Trophoblast cell (in vitro differentiated cells and primary cell): ENCODE results near the gene TNRC6C.

Experiments used
- DNase-seq, 2 donors: peaks; one replicate each; pipeline ENCODE4 v3.0.0-alpha.2; 2016
- H2AFZ ChIP-seq: 2 replicates; pipeline ENCODE4 v1.6.1; 2013; ENCODE audit warnings: low read length, moderate library complexity, mild to moderate bottlenecking; ENCODE audit not compliant: insufficient read depth, poor library complexity
- H2AK5ac ChIP-seq: 2 replicates; pipeline ENCODE4 v1.6.1; 2013; ENCODE audit warnings: mild to moderate bottlenecking, low read length
- H2BK120ac ChIP-seq: 2 replicates; pipeline ENCODE4 v1.6.1; 2013; ENCODE audit warnings: low read length, mild to moderate bottlenecking, moderate library complexity; ENCODE audit not compliant: insufficient read depth, poor library complexity
- H2BK12ac ChIP-seq: 2 replicates; pipeline ENCODE4 v1.6.1; 2013; ENCODE audit warnings: mild to moderate bottlenecking, low read length, moderate library complexity
- H2BK5ac ChIP-seq: 2 replicates; pipeline ENCODE4 v1.6.1; 2013; ENCODE audit warnings: low read length, low read depth, moderate library complexity, mild to moderate bottlenecking; ENCODE audit not compliant: poor library complexity
- H3K14ac ChIP-seq: 2 replicates; pipeline ENCODE4 v1.6.1; 2013; ENCODE audit warnings: mild to moderate bottlenecking, low read length
- H3K18ac ChIP-seq: 2 replicates; pipeline ENCODE4 v1.6.1; 2013; ENCODE audit warnings: mild to moderate bottlenecking, low read length
- H3K23ac ChIP-seq: 2 replicates; pipeline ENCODE4 v1.6.1; 2013; ENCODE audit warnings: low read length
- H3K27ac ChIP-seq: 2 replicates; pipeline ENCODE4 v1.5.1; 2013; ENCODE audit warnings: low read depth, mild to moderate bottlenecking, inconsistent platforms, low read length, moderate library complexity
- H3K27me3 ChIP-seq: 2 replicates; pipeline ENCODE4 v1.6.1; 2013; ENCODE audit warnings: inconsistent platforms, mild to moderate bottlenecking, low read length, moderate library complexity; ENCODE audit not compliant: insufficient read depth
- H3K36me3 ChIP-seq, 2 experiments: 1 replicate in 1 of 2; 2 replicates in 1 of 2; pipeline ENCODE4 v1.6.1; 2013; ENCODE audit warnings: low read length in 2 of 2, mild to moderate bottlenecking in 2 of 2, moderate library complexity in 1 of 2; ENCODE audit not compliant: insufficient read depth in 2 of 2, control insufficient read depth in 1 of 2
- H3K4ac ChIP-seq: 2 replicates; pipeline ENCODE4 v1.6.1; 2013; ENCODE audit warnings: low read depth, mild to moderate bottlenecking, low read length, moderate library complexity
- H3K4me1 ChIP-seq, 2 experiments: 1 replicate in 1 of 2; 2 replicates in 1 of 2; pipeline ENCODE4 v1.6.1; 2013; ENCODE audit warnings: low read length in 2 of 2, mild to moderate bottlenecking in 2 of 2, moderate library complexity in 1 of 2; ENCODE audit not compliant: insufficient read depth in 2 of 2, control insufficient read depth in 1 of 2
- H3K4me2 ChIP-seq: 2 replicates; pipeline ENCODE4 v1.6.1; 2013; ENCODE audit warnings: inconsistent platforms, mild to moderate bottlenecking, low read length, moderate library complexity
- H3K4me3 ChIP-seq: 2 replicates; pipeline ENCODE4 v1.5.1; 2013; ENCODE audit warnings: mild to moderate bottlenecking, low read depth, low read length, inconsistent platforms
- H3K79me1 ChIP-seq: one replicate; pipeline ENCODE4 v1.6.1; 2013; ENCODE audit warnings: low read length
- H3K79me2 ChIP-seq: 2 replicates; pipeline ENCODE4 v1.6.1; 2013; ENCODE audit warnings: low read length, mild to moderate bottlenecking; ENCODE audit not compliant: control insufficient read depth, insufficient read depth, poor library complexity
- H3K9ac ChIP-seq: 2 replicates; pipeline ENCODE4 v1.6.1; 2013; ENCODE audit warnings: mild to moderate bottlenecking, low read length
- H3K9me3 ChIP-seq: 2 replicates; pipeline ENCODE4 v1.6.1; 2013; ENCODE audit warnings: low read depth, mild to moderate bottlenecking, control low read depth, inconsistent platforms, low read length; ENCODE audit not compliant: insufficient read depth
- H4K12ac ChIP-seq: 2 replicates; pipeline ENCODE4 v1.6.1; 2013; ENCODE audit warnings: low read depth, mild to moderate bottlenecking, low read length, moderate library complexity
- H4K8ac ChIP-seq: 2 replicates; pipeline ENCODE4 v1.6.1; 2013; ENCODE audit warnings: low read depth, mild to moderate bottlenecking, low read length, moderate library complexity
- H4K91ac ChIP-seq: one replicate; pipeline ENCODE4 v1.6.1; 2013; ENCODE audit warnings: low read depth, mild to moderate bottlenecking, low read length, moderate library complexity
- WGBS: extraction: QIAGEN DNeasy Blood & Tissue Kit; methylation state at CpG from one replicate; pipeline ENCODE4 v1.1.7; 2013; ENCODE audit warnings: missing lambda C conversion rate; ENCODE audit not compliant: insufficient read length, insufficient coverage; ENCODE audit errors: extremely low coverage; 5-methylcytosine and 5-hydroxymethylcytosine counted together

Gene TNRC6C

GRCh38 chr17:78014646-78015045, 56.1 kb downstream of the TNRC6C start:
- no peaks in the 10 kb centered on the region for H3K79me1 ChIP-seq
- no peak overlapping the region for H2BK5ac ChIP-seq
- no peak overlapping the region for H3K27ac ChIP-seq
- no CpG with 5 or more reads among the region's 5 CpGs for WGBS
- no peak overlapping the region for H4K8ac ChIP-seq
- H3K4me2 ChIP-seq = no peak overlapping the region
- no peak overlapping the region for H2BK12ac ChIP-seq
- H3K4ac ChIP-seq = no peak overlapping the region
- H3K9ac ChIP-seq = no peak overlapping the region
- no peaks in the 10 kb centered on the region for H3K27me3 ChIP-seq
- H3K4me1 ChIP-seq = no peaks in the 10 kb centered on the region
- H4K91ac ChIP-seq = no peak overlapping the region
- H3K23ac ChIP-seq = no peak overlapping the region
- H2BK120ac ChIP-seq = no peak overlapping the region
- no peaks in the 10 kb centered on the region for H3K79me2 ChIP-seq
- no peak overlapping the region for H2AK5ac ChIP-seq
- no peaks in the 10 kb centered on the region for H3K9me3 ChIP-seq
- no peak overlapping the region for H3K14ac ChIP-seq
- H3K18ac ChIP-seq = no peak overlapping the region
- peaks cover 0 to 3% of the 10 kb centered on the region in 2 experiments for H3K36me3 ChIP-seq
- H4K12ac ChIP-seq = no peak overlapping the region
- H3K4me3 ChIP-seq = no peak overlapping the region
- DNase-seq = no peak
- H2AFZ ChIP-seq = no peak overlapping the region

GRCh38 chr17:78016852-78017251, 58.3 kb downstream of the TNRC6C start:
- no peak overlapping the region for H4K91ac ChIP-seq
- H2BK5ac ChIP-seq = no peak overlapping the region
- H2AFZ ChIP-seq = no peak overlapping the region
- H2AK5ac ChIP-seq = no peak overlapping the region
- no peaks in the 10 kb centered on the region for H3K27me3 ChIP-seq
- no peaks in the 10 kb centered on the region for H3K36me3 ChIP-seq
- H3K27ac ChIP-seq = no peak overlapping the region
- H4K8ac ChIP-seq = no peak overlapping the region
- no peak overlapping the region for H3K23ac ChIP-seq
- no peaks in the 10 kb centered on the region for H3K79me2 ChIP-seq
- H3K79me1 ChIP-seq = no peaks in the 10 kb centered on the region
- H3K18ac ChIP-seq = no peak overlapping the region
- no peak overlapping the region for H3K9ac ChIP-seq
- no peak overlapping the region for H3K14ac ChIP-seq
- DNase-seq = no peak
- no peak overlapping the region for H3K4me3 ChIP-seq
- H3K4ac ChIP-seq = no peak overlapping the region
- no peak overlapping the region for H2BK120ac ChIP-seq
- H3K4me1 ChIP-seq = no peaks in the 10 kb centered on the region
- H2BK12ac ChIP-seq = no peak overlapping the region
- H4K12ac ChIP-seq = no peak overlapping the region
- WGBS = no CpG with 5 or more reads among the region's 1 CpG
- H3K4me2 ChIP-seq = no peak overlapping the region
- no peaks in the 10 kb centered on the region for H3K9me3 ChIP-seq

- Histone ChIP-seq H3K4ac (no peak overlapping the region), H3K27ac (no peak overlapping the region), H2AFZ (no peak overlapping the region)
Observed at GRCh38 chr17:78019367-78019975, 61.0 kb downstream of the TNRC6C start.

GRCh38 chr17:78019976-78020716, 61.6 kb downstream of the TNRC6C start:
- Histone ChIP-seq H3K4me1 (no peaks in the 10 kb centered on the region), H3K4me2 (no peak overlapping the region), H3K4ac (no peak overlapping the region), H4K12ac (no peak overlapping the region), H3K23ac (no peak overlapping the region), H2BK12ac (no peak overlapping the region), H4K91ac (no peak overlapping the region), H2AFZ (no peak overlapping the region), H2BK120ac (no peak overlapping the region), H3K9me3 (no peaks in the 10 kb centered on the region), H3K4me3 (no peak overlapping the region), H3K27ac (no peak overlapping the region), H2AK5ac (no peak overlapping the region), H4K8ac (no peak overlapping the region), H3K36me3 (no peaks in the 10 kb centered on the region), H3K79me2 (no peaks in the 10 kb centered on the region), H3K14ac (no peak overlapping the region), H3K79me1 (no peaks in the 10 kb centered on the region), H3K27me3 (no peaks in the 10 kb centered on the region), H2BK5ac (no peak overlapping the region), H3K9ac (no peak overlapping the region), H3K18ac (no peak overlapping the region)
- no peak for DNase-seq
- WGBS = no CpG with 5 or more reads among the region's 6 CpGs

More at GRCh38 chr17:78019367-78019975, 61.0 kb downstream of the TNRC6C start:
- H2AK5ac ChIP-seq = no peak overlapping the region
- no peak overlapping the region for H4K91ac ChIP-seq
- H4K12ac ChIP-seq = no peak overlapping the region
- H3K9ac ChIP-seq = no peak overlapping the region
- no peak overlapping the region for H4K8ac ChIP-seq
- H3K4me3 ChIP-seq = no peak overlapping the region
- H3K4me2 ChIP-seq = no peak overlapping the region
- no peaks in the 10 kb centered on the region for H3K27me3 ChIP-seq
- no peak overlapping the region for H3K23ac ChIP-seq
- H3K14ac ChIP-seq = no peak overlapping the region
- H2BK12ac ChIP-seq = no peak overlapping the region
- no peak overlapping the region for H2BK5ac ChIP-seq
- H3K18ac ChIP-seq = no peak overlapping the region
- DNase-seq = peak in 1 of 2 donors; percentile 55
- H3K79me1 ChIP-seq = no peaks in the 10 kb centered on the region
- no peaks in the 10 kb centered on the region for H3K9me3 ChIP-seq
- no peaks in the 10 kb centered on the region for H3K36me3 ChIP-seq
- no peaks in the 10 kb centered on the region for H3K4me1 ChIP-seq
- H2BK120ac ChIP-seq = no peak overlapping the region
- H3K79me2 ChIP-seq = no peaks in the 10 kb centered on the region
